GM19395 (cell line): ENCODE results near the gene CYP1B1.
A peak's percentile ranks its signal among the peaks of the same experiment; 100 is the strongest.
"Not testable (repeated sequence)": the region's sequence is repeated elsewhere in the genome, so short reads cannot be mapped to it uniquely, and the experiment has no call there.

Experiments used
- ATAC-seq: cut with Tn5 transposase; IDR thresholded peaks from one replicate; pipeline ENCODE4 v1.9.1; 2021; ENCODE audit warnings: mild to moderate bottlenecking, moderate library complexity; ENCODE audit not compliant: unreplicated experiment

Gene CYP1B1

GRCh38 chr2:38099099-38100028 is 23.4 kb upstream of the CYP1B1 start:
- ATAC-seq: no peak

GRCh38 chr2:38098421-38099098 is 22.6 kb upstream of the CYP1B1 start:
- ATAC-seq: no peak

GRCh38 chr2:38097988-38098385 is 22.0 kb upstream of the CYP1B1 start:
- ATAC-seq: no peak

GRCh38 chr2:38097258-38097987 is 21.5 kb upstream of the CYP1B1 start:
- ATAC-seq: no peak

GRCh38 chr2:38095996-38096861 is 20.3 kb upstream of the CYP1B1 start:
- ATAC-seq: peak; percentile 79

GRCh38 chr2:38095079-38095995 is 19.4 kb upstream of the CYP1B1 start:
- no peak for ATAC-seq

GRCh38 chr2:38093527-38094165 is 17.7 kb upstream of the CYP1B1 start:
- no peak for ATAC-seq

GRCh38 chr2:38092196-38092902 is 16.4 kb upstream of the CYP1B1 start:
- no peak for ATAC-seq

- no peak for ATAC-seq
These were observed 15.8 kb upstream of the CYP1B1 start for GRCh38 chr2:38091760-38092159.

GRCh38 chr2:38090928-38091327 is 15.0 kb upstream of the CYP1B1 start:
- ATAC-seq: no peak

GRCh38 chr2:38090212-38090611 is 14.3 kb upstream of the CYP1B1 start:
- not testable (repeated sequence) for ATAC-seq

- not testable (repeated sequence) for ATAC-seq
These were observed 10.2 kb upstream of the CYP1B1 start for GRCh38 chr2:38085998-38086698.

GRCh38 chr2:38084556-38084955 is 8.6 kb upstream of the CYP1B1 start:
- ATAC-seq: not testable (repeated sequence)

GRCh38 chr2:38082727-38083126 is 6.8 kb upstream of the CYP1B1 start:
- ATAC-seq: not testable (repeated sequence)

- ATAC-seq: no peak
These were observed 4.4 kb upstream of the CYP1B1 start for GRCh38 chr2:38080346-38080745.

GRCh38 chr2:38079116-38080052 is 3.4 kb upstream of the CYP1B1 start:
- no peak for ATAC-seq

- no peak for ATAC-seq
These were observed 1.4 kb upstream of the CYP1B1 start for GRCh38 chr2:38077431-38077769.
